ENCODE results near the gene KCNS3.

- TF ChIP-seq CTCF (IDR thresholded peaks at IDR 0.05; ENCODE audit: low read depth, low read length, poor library complexity, severe bottlenecking) (no peak), EZH2phosphoT487 (IDR thresholded peaks at IDR 0.05; ENCODE audit: borderline replicate concordance, low read length) (no peak)
Measured at GRCh38 chr2:17915811-17916518, 37.5 kb downstream of the KCNS3 start.

Measured in DOHH2 (cell line).